OCI-LY1 (cell line): ENCODE measurements around the gene TOX2.

Experiments used
- H2AFZ ChIP-seq: fragments of 200-600 bp; sonication (generic), shearing (Covaris generic); 2 replicates; pipeline ENCODE4 v1.6.0; 2014; ENCODE audit warnings: antibody characterized with exemption, mild to moderate bottlenecking, low read length
- H3F3A ChIP-seq: fragments of 200-600 bp; sonication (generic), shearing (Covaris generic); 2 replicates; pipeline ENCODE4 v1.6.0; 2014; ENCODE audit warnings: mild to moderate bottlenecking, antibody characterized with exemption, low read length, moderate library complexity; ENCODE audit not compliant: insufficient read depth
- H3K27ac ChIP-seq: fragments of 200-600 bp; sonication (generic); 2 replicates; pipeline ENCODE4 v1.5.1; 2014; ENCODE audit warnings: low read length, mixed run types, mild to moderate bottlenecking, low read depth; ENCODE audit not compliant: poor library complexity, severe bottlenecking
- H3K27me3 ChIP-seq: fragments of 200-600 bp; sonication (generic); 2 replicates; pipeline ENCODE4 v1.6.0; 2014; ENCODE audit warnings: antibody characterized with exemption, mild to moderate bottlenecking, low read length, moderate library complexity; ENCODE audit not compliant: insufficient read depth
- H3K36me3 ChIP-seq: fragments of 200-600 bp; sonication (generic); 2 replicates; pipeline ENCODE4 v1.6.1; 2014; ENCODE audit warnings: mild to moderate bottlenecking, antibody characterized with exemption, low read length, moderate library complexity, mixed read lengths; ENCODE audit not compliant: insufficient read depth
- H3K4me1 ChIP-seq: fragments of 200-600 bp; sonication (generic); 2 replicates; pipeline ENCODE4 v1.5.1; 2014; ENCODE audit warnings: mild to moderate bottlenecking, low read length, moderate library complexity; ENCODE audit not compliant: insufficient read depth, severe bottlenecking
- H3K4me2 ChIP-seq: fragments of 200-600 bp; sonication (generic), shearing (Covaris generic); 2 replicates; pipeline ENCODE4 v1.6.1; 2014; ENCODE audit warnings: low read length
- H3K4me3 ChIP-seq: fragments of 200-600 bp; sonication (generic); 2 replicates; pipeline ENCODE4 v1.5.1; 2014; ENCODE audit warnings: low read length, low read depth, mild to moderate bottlenecking, mixed read lengths; ENCODE audit not compliant: poor library complexity, severe bottlenecking
- H3K79me2 ChIP-seq: fragments of 200-600 bp; shearing (Covaris generic); 2 replicates; pipeline ENCODE4 v1.6.1; 2016; ENCODE audit warnings: mixed run types, low read length, mixed read lengths; ENCODE audit not compliant: insufficient read depth
- H3K9ac ChIP-seq: fragments of 200-600 bp; sonication (generic), shearing (Covaris generic); 2 replicates; pipeline ENCODE4 v1.6.1; 2014; ENCODE audit warnings: mild to moderate bottlenecking, low read length, mixed read lengths
- H3K9me2 ChIP-seq: fragments of 200-600 bp; sonication (generic), shearing (Covaris generic); 2 replicates; pipeline ENCODE4 v1.6.1; 2014; ENCODE audit warnings: low read depth, mild to moderate bottlenecking, low read length, mixed read lengths
- H3K9me3 ChIP-seq: fragments of 200-600 bp; shearing (Covaris generic); 2 replicates; pipeline ENCODE4 v1.6.1; 2014; ENCODE audit warnings: low read length, mixed read lengths
- H4K20me1 ChIP-seq: fragments of 200-600 bp; sonication (generic), shearing (Covaris generic); 2 replicates; pipeline ENCODE4 v1.6.0; 2016; ENCODE audit warnings: mild to moderate bottlenecking, low read length; ENCODE audit not compliant: insufficient read depth
- EZH2 ChIP-seq: fragments of 200-600 bp; sonication (generic), shearing (Covaris generic); IDR thresholded peaks from 2 replicates; pipeline ENCODE4 v1.8.0; 2017; ENCODE audit warnings: borderline replicate concordance, mixed run types, mild to moderate bottlenecking, antibody characterized with exemption, low read length, moderate library complexity, mixed read lengths
- TF ChIP-seq, protein P1 (sequence below): fragments of 200-600 bp; sonication (generic), shearing (Covaris generic); IDR thresholded peaks from 2 replicates; pipeline ENCODE4 v1.5.1; 2017; ENCODE audit warnings: mild to moderate bottlenecking, antibody characterized with exemption, low read length, moderate library complexity, mixed read lengths

TOX2 gene

GRCh38 chr20:44014807-44015732 is 100.4 kb downstream of the TOX2 start:
- H3K79me2 ChIP-seq: no peaks in the 10 kb centered on the region
- H2AFZ ChIP-seq: no peak overlapping the region
- H4K20me1 ChIP-seq: no peaks in the 10 kb centered on the region
- H3K9me3 ChIP-seq: no peaks in the 10 kb centered on the region
- peaks cover 8% of the 10 kb centered on the region for H3K4me1 ChIP-seq
- H3K36me3 ChIP-seq: no peaks in the 10 kb centered on the region
- no peak for TF ChIP-seq EZH2
- TF ChIP-seq, protein P1, sequence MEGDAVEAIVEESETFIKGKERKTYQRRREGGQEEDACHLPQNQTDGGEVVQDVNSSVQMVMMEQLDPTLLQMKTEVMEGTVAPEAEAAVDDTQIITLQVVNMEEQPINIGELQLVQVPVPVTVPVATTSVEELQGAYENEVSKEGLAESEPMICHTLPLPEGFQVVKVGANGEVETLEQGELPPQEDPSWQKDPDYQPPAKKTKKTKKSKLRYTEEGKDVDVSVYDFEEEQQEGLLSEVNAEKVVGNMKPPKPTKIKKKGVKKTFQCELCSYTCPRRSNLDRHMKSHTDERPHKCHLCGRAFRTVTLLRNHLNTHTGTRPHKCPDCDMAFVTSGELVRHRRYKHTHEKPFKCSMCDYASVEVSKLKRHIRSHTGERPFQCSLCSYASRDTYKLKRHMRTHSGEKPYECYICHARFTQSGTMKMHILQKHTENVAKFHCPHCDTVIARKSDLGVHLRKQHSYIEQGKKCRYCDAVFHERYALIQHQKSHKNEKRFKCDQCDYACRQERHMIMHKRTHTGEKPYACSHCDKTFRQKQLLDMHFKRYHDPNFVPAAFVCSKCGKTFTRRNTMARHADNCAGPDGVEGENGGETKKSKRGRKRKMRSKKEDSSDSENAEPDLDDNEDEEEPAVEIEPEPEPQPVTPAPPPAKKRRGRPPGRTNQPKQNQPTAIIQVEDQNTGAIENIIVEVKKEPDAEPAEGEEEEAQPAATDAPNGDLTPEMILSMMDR: no peak
- H3K9ac ChIP-seq: no peak overlapping the region
- H3F3A ChIP-seq: no peaks in the 10 kb centered on the region
- H3K4me2 ChIP-seq: no peak overlapping the region
- H3K4me3 ChIP-seq: no peak overlapping the region
- H3K27ac ChIP-seq: no peak overlapping the region
- no peaks in the 10 kb centered on the region for H3K9me2 ChIP-seq
- no peaks in the 10 kb centered on the region for H3K27me3 ChIP-seq

GRCh38 chr20:44015733-44016103 is 101.1 kb downstream of the TOX2 start:
- Histone ChIP-seq H3F3A (no peaks in the 10 kb centered on the region), H3K4me3 (no peak overlapping the region), H3K36me3 (no peaks in the 10 kb centered on the region), H3K9me3 (no peaks in the 10 kb centered on the region), H3K27me3 (no peaks in the 10 kb centered on the region), H3K27ac (no peak overlapping the region), H4K20me1 (no peaks in the 10 kb centered on the region), H3K79me2 (no peaks in the 10 kb centered on the region), H3K4me1 (peaks cover 9% of the 10 kb centered on the region), H3K9ac (no peak overlapping the region), H3K9me2 (no peaks in the 10 kb centered on the region), H3K4me2 (no peak overlapping the region), H2AFZ (no peak overlapping the region)
- no peak for TF ChIP-seq EZH2
- TF ChIP-seq, protein P1: no peak

DNA sequence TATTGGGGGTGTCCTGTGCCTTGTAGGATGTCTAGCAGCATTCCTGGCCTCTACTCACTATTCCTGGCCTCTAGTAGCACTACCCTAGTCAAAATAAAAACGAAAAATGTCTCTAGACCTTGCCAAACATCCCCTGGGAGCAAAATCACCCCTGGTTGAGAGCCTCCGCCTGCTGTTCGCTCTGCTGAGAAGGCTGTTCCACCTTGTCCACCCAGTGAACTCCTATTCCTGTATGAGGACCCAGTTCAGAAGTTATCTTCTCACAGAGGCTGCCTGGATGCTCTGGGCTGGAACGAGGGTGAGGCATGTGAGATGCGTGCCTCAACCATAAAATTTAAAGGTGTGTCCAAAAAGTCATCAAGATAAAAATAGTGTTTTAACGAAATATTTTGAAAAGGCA is 101.9 kb downstream of the TOX2 start:
- H3K4me1 ChIP-seq: peaks cover 9% of the 10 kb centered on the region
- TF ChIP-seq EZH2: no peak
- TF ChIP-seq, protein P1: no peak
- no peaks in the 10 kb centered on the region for H4K20me1 ChIP-seq
- H2AFZ ChIP-seq: no peak overlapping the region
- no peaks in the 10 kb centered on the region for H3K36me3 ChIP-seq
- H3K79me2 ChIP-seq: no peaks in the 10 kb centered on the region
- H3K27me3 ChIP-seq: no peaks in the 10 kb centered on the region
- H3K9ac ChIP-seq: no peak overlapping the region
- no peak overlapping the region for H3K4me3 ChIP-seq
- H3K9me2 ChIP-seq: no peaks in the 10 kb centered on the region
- no peak overlapping the region for H3K27ac ChIP-seq
- H3F3A ChIP-seq: no peaks in the 10 kb centered on the region
- no peaks in the 10 kb centered on the region for H3K9me3 ChIP-seq
- H3K4me2 ChIP-seq: no peak overlapping the region
